Activated CD4-positive, alpha-beta T cell treated with anti-CD3 and anti-CD28 coated beads for 1 hour (primary cell): ENCODE measurements around the gene MKI67.

Experiments
- DNase-seq: peaks from one replicate; pipeline ENCODE4 v3.0.0-alpha.2; 2020

MKI67 gene

GRCh38 chr10:128062881-128063563, 63.2 kb downstream of the MKI67 start:
- DNase-seq: no peak

- no peak for DNase-seq
Measured at GRCh38 chr10:128062331-128062880, 63.8 kb downstream of the MKI67 start.

- no peak for DNase-seq
Measured at GRCh38 chr10:128061306-128062300, 64.6 kb downstream of the MKI67 start.

- no peak for DNase-seq
Measured at GRCh38 chr10:128060341-128061250, 65.6 kb downstream of the MKI67 start.

- no peak for DNase-seq
Measured at GRCh38 chr10:128059982-128060293, 66.3 kb downstream of the MKI67 start.

GRCh38 chr10:128059266-128059981, 66.8 kb downstream of the MKI67 start:
- no peak for DNase-seq

- DNase-seq: no peak
Measured at GRCh38 chr10:128058750-128059134, 67.5 kb downstream of the MKI67 start.

GRCh38 chr10:128058106-128058749, 68.0 kb downstream of the MKI67 start:
- DNase-seq: no peak

- no peak for DNase-seq
Measured at GRCh38 chr10:128056303-128057050, 69.7 kb downstream of the MKI67 start.

- DNase-seq: no peak
Measured at GRCh38 chr10:128055061-128055868, 71.0 kb downstream of the MKI67 start.

- DNase-seq: no peak
Measured at GRCh38 chr10:128054163-128054970, 71.9 kb downstream of the MKI67 start.

GRCh38 chr10:128053356-128053755, 72.9 kb downstream of the MKI67 start:
- no peak for DNase-seq

GRCh38 chr10:128052696-128053095, 73.5 kb downstream of the MKI67 start:
- DNase-seq: no peak

- no peak for DNase-seq
Measured at GRCh38 chr10:128051548-128051947, 74.7 kb downstream of the MKI67 start.

- no peak for DNase-seq
Measured at GRCh38 chr10:128050936-128051335, 75.3 kb downstream of the MKI67 start.

- DNase-seq: no peak
Measured at GRCh38 chr10:128050121-128050516, 76.1 kb downstream of the MKI67 start.

GRCh38 chr10:128049226-128050120, 76.8 kb downstream of the MKI67 start:
- DNase-seq: no peak

GRCh38 chr10:128048819-128049210, 77.4 kb downstream of the MKI67 start:
- DNase-seq: no peak
